ENCODE data around the gene KCNH1.

GRCh38 chr1:211095381-211095780 is 38.6 kb downstream of the KCNH1 start:
- TF ChIP-seq CTCF (IDR thresholded peaks at IDR 0.05 in 8 of 11, conservative IDR thresholded peaks at IDR 0.05 in 3 of 11) (no peak), POLR2AphosphoS5 (IDR thresholded peaks at IDR 0.05) (no peak), POLR2A (IDR thresholded peaks at IDR 0.05) (no peak)
